Loucy (cell line): ENCODE results near the gene ARHGAP24.

Source experiments
- H2AFZ ChIP-seq: fragments of 200-600 bp; sonication (generic); 2 replicates; pipeline ENCODE4 v1.6.0; 2016; ENCODE audit warnings: antibody characterized with exemption, mild to moderate bottlenecking, low read length, moderate library complexity
- H3F3A ChIP-seq: fragments of 200-600 bp; 2 replicates; pipeline ENCODE4 v1.6.0; 2016; ENCODE audit warnings: antibody characterized with exemption, low read depth, mild to moderate bottlenecking
- H3K27me3 ChIP-seq: fragments of 200-600 bp; sonication (generic); 2 replicates; pipeline ENCODE4 v1.6.1; 2014; ENCODE audit warnings: low read length, mild to moderate bottlenecking; ENCODE audit not compliant: insufficient read depth, poor library complexity, severe bottlenecking
- H3K36me3 ChIP-seq: fragments of 200-600 bp; sonication (generic); 2 replicates; pipeline ENCODE4 v1.6.1; 2016; ENCODE audit warnings: low read length; ENCODE audit not compliant: insufficient read depth
- H3K4me1 ChIP-seq: fragments of 200-600 bp; sonication (generic); 2 replicates; pipeline ENCODE4 v1.5.1; 2014; ENCODE audit warnings: low read length, mild to moderate bottlenecking; ENCODE audit not compliant: insufficient read depth, poor library complexity, severe bottlenecking
- H3K4me2 ChIP-seq: fragments of 200-600 bp; sonication (generic); 2 replicates; pipeline ENCODE4 v1.6.0; 2014; ENCODE audit warnings: antibody characterized with exemption, low read length, low read depth, mild to moderate bottlenecking; ENCODE audit not compliant: poor library complexity, severe bottlenecking
- H3K4me3 ChIP-seq: fragments of 200-600 bp; sonication (generic); 2 replicates; pipeline ENCODE4 v1.5.1; 2014; ENCODE audit warnings: low read length, mild to moderate bottlenecking, mixed read lengths; ENCODE audit not compliant: poor library complexity, severe bottlenecking
- H3K79me2 ChIP-seq: fragments of 200-600 bp; sonication (generic); 2 replicates; pipeline ENCODE4 v1.6.1; 2014; ENCODE audit warnings: low read length; ENCODE audit not compliant: insufficient read depth
- H3K9ac ChIP-seq: fragments of 200-600 bp; sonication (generic); 2 replicates; pipeline ENCODE4 v1.6.0; 2014; ENCODE audit warnings: mild to moderate bottlenecking, low read depth, low read length, moderate library complexity; ENCODE audit not compliant: poor library complexity, severe bottlenecking
- H3K9me2 ChIP-seq: fragments of 200-600 bp; sonication (generic); replicated peaks from 2 replicates; pipeline ENCODE4 v1.6.1; 2016; ENCODE audit warnings: low read depth, low read length, mixed read lengths
- H3K9me3 ChIP-seq: fragments of 200-600 bp; sonication (generic); 2 replicates; pipeline ENCODE4 v1.6.1; 2014; ENCODE audit warnings: mild to moderate bottlenecking, antibody characterized with exemption, low read length, low read depth; ENCODE audit not compliant: insufficient read depth
- H4K20me1 ChIP-seq: fragments of 200-600 bp; sonication (generic); 2 replicates; pipeline ENCODE4 v1.6.0; 2014; ENCODE audit warnings: antibody characterized with exemption, low read length, mild to moderate bottlenecking; ENCODE audit not compliant: insufficient read depth, poor library complexity, severe bottlenecking
- EZH2phosphoT487 ChIP-seq: fragments of 200-600 bp; IDR thresholded peaks from 2 replicates; pipeline ENCODE4 v1.6.1; 2018; ENCODE audit warnings: antibody characterized with exemption, mild to moderate bottlenecking, moderate library complexity, borderline replicate concordance
- TF ChIP-seq, protein P1 (sequence below): fragments of 200-600 bp; sonication (generic); conservative IDR thresholded peaks from 2 replicates; pipeline ENCODE4 v1.5.1; 2014; ENCODE audit warnings: mild to moderate bottlenecking, antibody characterized with exemption, low read length

The ARHGAP24 gene

GRCh38 chr4:85807247-85807950, 332.4 kb downstream of the ARHGAP24 start:
- no peak for TF ChIP-seq EZH2phosphoT487
- TF ChIP-seq, protein P1, sequence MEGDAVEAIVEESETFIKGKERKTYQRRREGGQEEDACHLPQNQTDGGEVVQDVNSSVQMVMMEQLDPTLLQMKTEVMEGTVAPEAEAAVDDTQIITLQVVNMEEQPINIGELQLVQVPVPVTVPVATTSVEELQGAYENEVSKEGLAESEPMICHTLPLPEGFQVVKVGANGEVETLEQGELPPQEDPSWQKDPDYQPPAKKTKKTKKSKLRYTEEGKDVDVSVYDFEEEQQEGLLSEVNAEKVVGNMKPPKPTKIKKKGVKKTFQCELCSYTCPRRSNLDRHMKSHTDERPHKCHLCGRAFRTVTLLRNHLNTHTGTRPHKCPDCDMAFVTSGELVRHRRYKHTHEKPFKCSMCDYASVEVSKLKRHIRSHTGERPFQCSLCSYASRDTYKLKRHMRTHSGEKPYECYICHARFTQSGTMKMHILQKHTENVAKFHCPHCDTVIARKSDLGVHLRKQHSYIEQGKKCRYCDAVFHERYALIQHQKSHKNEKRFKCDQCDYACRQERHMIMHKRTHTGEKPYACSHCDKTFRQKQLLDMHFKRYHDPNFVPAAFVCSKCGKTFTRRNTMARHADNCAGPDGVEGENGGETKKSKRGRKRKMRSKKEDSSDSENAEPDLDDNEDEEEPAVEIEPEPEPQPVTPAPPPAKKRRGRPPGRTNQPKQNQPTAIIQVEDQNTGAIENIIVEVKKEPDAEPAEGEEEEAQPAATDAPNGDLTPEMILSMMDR: no peak
- Histone ChIP-seq H2AFZ (no peak overlapping the region), H3K9me3 (no peaks in the 10 kb centered on the region), H3K4me3 (no peak overlapping the region), H3K4me2 (no peak overlapping the region), H3K9ac (no peak overlapping the region), H3K36me3 (no peaks in the 10 kb centered on the region), H4K20me1 (no peaks in the 10 kb centered on the region), H3K4me1 (no peaks in the 10 kb centered on the region), H3K79me2 (no peaks in the 10 kb centered on the region), H3K27me3 (no peaks in the 10 kb centered on the region), H3K9me2 (no peaks in the 10 kb centered on the region), H3F3A (no peaks in the 10 kb centered on the region)

- no peak overlapping the region for H3K4me3 ChIP-seq
Observed at GRCh38 chr4:85808104-85808503, 333.2 kb downstream of the ARHGAP24 start.

GRCh38 chr4:85808864-85809263, 333.9 kb downstream of the ARHGAP24 start:
- H2AFZ ChIP-seq: no peak overlapping the region
- no peaks in the 10 kb centered on the region for H3K9me3 ChIP-seq
- H4K20me1 ChIP-seq: no peaks in the 10 kb centered on the region
- no peaks in the 10 kb centered on the region for H3K79me2 ChIP-seq
- no peak for TF ChIP-seq EZH2phosphoT487
- TF ChIP-seq, protein P1: no peak
- no peak overlapping the region for H3K9ac ChIP-seq
- H3K27me3 ChIP-seq: no peaks in the 10 kb centered on the region
- no peaks in the 10 kb centered on the region for H3K9me2 ChIP-seq
- H3K4me2 ChIP-seq: no peak overlapping the region
- H3K4me3 ChIP-seq: no peak overlapping the region
- H3K36me3 ChIP-seq: no peaks in the 10 kb centered on the region
- no peaks in the 10 kb centered on the region for H3K4me1 ChIP-seq
- H3F3A ChIP-seq: no peaks in the 10 kb centered on the region

More at GRCh38 chr4:85808104-85808503, 333.2 kb downstream of the ARHGAP24 start:
- Histone ChIP-seq H3K9me2 (no peaks in the 10 kb centered on the region), H3F3A (no peaks in the 10 kb centered on the region), H3K4me2 (no peak overlapping the region), H3K36me3 (no peaks in the 10 kb centered on the region), H3K9me3 (no peaks in the 10 kb centered on the region), H3K79me2 (no peaks in the 10 kb centered on the region), H3K4me1 (no peaks in the 10 kb centered on the region), H2AFZ (no peak overlapping the region), H3K27me3 (no peaks in the 10 kb centered on the region), H3K9ac (no peak overlapping the region), H4K20me1 (no peaks in the 10 kb centered on the region)
- TF ChIP-seq EZH2phosphoT487: no peak
- TF ChIP-seq, protein P1: no peak
